Frontal cortex (tissue), 4 donors: Measurements from ENCODE around the gene DESI2. TPM values are rescaled to one million over a fixed set of nuclear protein-coding genes. Genes with fewer than 3 reads are reported as not detected.
A peak's percentile ranks its signal among the peaks of the same experiment; 100 is the strongest.

Experiments used
- DNase-seq, 2 donors: peaks; one replicate each; pipeline ENCODE4 v3.0.0; 2012; ENCODE audit warnings: low spot score in 2 of 2
- FAIRE-seq: peaks from 2 replicates; lab custom pipeline; 2012; peaks lifted over from hg19 to GRCh38; lab: Jason Lieb, UNC
- total RNA-seq: library from RNA; depleted of rRNA; stranded (reverse); fragments of >200 nt; gene quantifications from one replicate; pipeline ENCODE4 v1.2.3, GENCODE V29; 2014
- donor health status: control.
- donor health status: control.
- donor health status: control.

DESI2 gene
- total RNA-seq = 37.9 TPM

- FAIRE-seq (no peak), DNase-seq (peak; percentile 96)
These were observed at the start of gene DESI2 for GRCh38 chr1:244652623-244653438. TSS of gene DESI2 (plus strand) at chr1:244653126. CDS start at chr1:244653314, 188 bp downstream.

- FAIRE-seq (peak; percentile 97), DNase-seq (peak in 1 of 2 donors; percentile 26)
These were observed 49.4 kb upstream of the DESI2 start for GRCh38 chr1:244603498-244603897.

- no peak for FAIRE-seq
- DNase-seq = no peak
These were observed 47.0 kb upstream of the DESI2 start for GRCh38 chr1:244605835-244606370.

- FAIRE-seq = no peak
- no peak for DNase-seq
These were observed 38.7 kb upstream of the DESI2 start for GRCh38 chr1:244614113-244614836.

- no peak for DNase-seq
- FAIRE-seq = no peak
These were observed 38.0 kb upstream of the DESI2 start for GRCh38 chr1:244614879-244615278.

DNA sequence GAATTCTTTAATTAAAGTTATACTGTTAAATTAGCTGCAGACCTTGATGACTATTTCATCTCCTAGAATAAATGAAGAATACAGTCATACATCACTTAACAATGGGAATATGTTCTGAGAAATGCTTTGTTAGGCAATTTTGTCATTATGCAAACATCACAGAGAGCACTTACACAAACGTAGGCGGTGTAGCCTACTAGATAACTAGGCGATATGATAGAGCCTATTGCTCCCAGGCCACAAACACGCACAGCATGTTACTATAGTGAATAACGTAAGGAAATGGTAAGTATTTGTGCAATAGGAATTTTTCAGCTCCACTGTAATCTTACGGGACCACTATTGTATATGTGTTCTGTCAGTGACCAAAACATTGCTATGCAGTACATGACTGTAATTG lies 37.6 kb upstream of the DESI2 start:
- no peak for FAIRE-seq
- DNase-seq = no peak

DNA sequence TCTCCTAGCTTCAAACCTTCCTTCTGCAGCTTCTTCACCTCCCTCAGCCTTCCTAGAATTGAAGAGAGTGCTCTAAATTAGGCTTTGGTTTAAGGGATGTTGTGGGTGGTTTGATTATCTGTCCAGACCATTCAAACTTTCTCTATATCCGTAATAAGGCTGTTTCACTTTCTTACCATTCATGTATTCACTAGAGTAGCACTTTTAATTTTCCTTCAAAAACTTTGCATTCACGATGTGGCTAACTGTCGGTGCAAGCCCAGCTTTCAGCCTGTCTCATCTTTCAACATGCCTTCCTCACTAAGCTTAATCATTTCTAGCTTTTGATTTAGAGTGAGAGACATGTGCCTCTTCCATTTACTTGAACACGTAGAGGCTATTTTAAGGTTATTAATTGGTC lies 26.2 kb upstream of the DESI2 start:
- FAIRE-seq (no peak), DNase-seq (no peak)

DNA sequence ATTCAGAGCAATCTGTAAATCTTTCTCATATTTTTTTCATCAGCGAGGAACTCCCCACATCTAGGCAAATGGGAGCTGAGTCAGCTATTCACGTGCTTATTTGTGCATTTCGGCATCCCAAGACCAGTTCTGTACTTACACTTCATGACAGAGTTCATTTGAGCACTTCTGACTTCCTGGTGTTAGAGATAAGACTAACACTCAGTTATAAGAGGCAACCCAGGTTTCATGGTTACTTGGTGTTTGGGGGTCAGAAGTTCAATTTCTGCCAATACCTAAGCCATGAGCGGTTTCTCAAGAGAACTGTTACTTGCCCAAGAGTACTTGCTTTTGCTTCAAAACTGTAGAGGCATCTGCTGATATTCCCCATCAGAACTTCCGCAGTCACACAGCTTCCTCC lies 24.1 kb upstream of the DESI2 start:
- FAIRE-seq (no peak), DNase-seq (no peak)

DNA sequence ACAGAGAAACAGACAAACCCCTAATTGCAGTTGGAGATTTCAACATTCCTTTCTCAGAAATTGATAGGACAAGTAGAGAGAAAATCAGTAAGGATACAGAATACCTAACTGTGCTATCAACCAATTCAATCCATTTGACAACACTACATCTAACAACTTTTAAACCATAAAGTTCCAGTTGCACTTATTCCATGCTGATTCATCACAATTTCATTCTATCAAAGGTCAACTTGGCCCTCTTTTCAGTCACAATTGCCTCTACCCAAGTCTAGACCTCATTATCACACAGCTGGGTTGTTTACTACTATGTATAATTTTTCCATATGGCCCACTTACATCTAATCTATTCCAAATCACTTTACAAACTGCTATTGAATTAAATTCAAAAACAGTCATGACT lies 19.8 kb upstream of the DESI2 start:
- FAIRE-seq = no peak
- no peak for DNase-seq

- no peak for DNase-seq
- no peak for FAIRE-seq
These were observed 18.4 kb upstream of the DESI2 start for GRCh38 chr1:244634546-244634945.

- DNase-seq (no peak), FAIRE-seq (no peak)
These were observed 16.3 kb upstream of the DESI2 start for GRCh38 chr1:244636488-244637259.

DNA sequence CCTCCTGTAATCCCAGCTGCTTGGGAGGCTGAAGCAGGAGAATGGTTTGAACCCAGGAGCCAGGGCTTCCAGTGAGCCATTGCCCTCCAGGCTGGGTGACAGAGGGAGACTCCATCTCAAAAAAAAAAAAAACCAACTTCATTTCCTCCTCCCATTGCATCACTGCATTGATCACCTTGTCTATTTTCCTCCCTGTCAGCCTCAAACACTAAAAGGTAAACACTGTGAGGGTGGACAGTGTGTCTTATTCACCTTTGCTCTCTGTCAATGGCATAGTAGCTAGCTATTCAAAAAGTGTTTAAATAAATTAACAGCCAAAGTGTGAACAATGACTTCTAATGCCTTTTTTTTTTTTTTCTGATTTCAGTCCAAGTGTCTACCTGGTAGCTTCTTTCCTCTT lies 13.4 kb upstream of the DESI2 start:
- no peak for FAIRE-seq

GRCh38 chr1:244640917-244641316 lies 12.0 kb upstream of the DESI2 start:
- DNase-seq = no peak
- no peak for FAIRE-seq

More for the DNA sequence above, 13.4 kb upstream of the DESI2 start:
- no peak for DNase-seq

- FAIRE-seq (no peak), DNase-seq (no peak)
These were observed 10.4 kb upstream of the DESI2 start for GRCh38 chr1:244642526-244642925.

- FAIRE-seq (no peak), DNase-seq (no peak)
These were observed 9.9 kb upstream of the DESI2 start for GRCh38 chr1:244642988-244643387.

GRCh38 chr1:244645414-244645813 lies 7.5 kb upstream of the DESI2 start:
- no peak for DNase-seq
- FAIRE-seq = no peak

GRCh38 chr1:244645890-244646289 lies 7.0 kb upstream of the DESI2 start:
- no peak for DNase-seq
- FAIRE-seq = no peak

DNA sequence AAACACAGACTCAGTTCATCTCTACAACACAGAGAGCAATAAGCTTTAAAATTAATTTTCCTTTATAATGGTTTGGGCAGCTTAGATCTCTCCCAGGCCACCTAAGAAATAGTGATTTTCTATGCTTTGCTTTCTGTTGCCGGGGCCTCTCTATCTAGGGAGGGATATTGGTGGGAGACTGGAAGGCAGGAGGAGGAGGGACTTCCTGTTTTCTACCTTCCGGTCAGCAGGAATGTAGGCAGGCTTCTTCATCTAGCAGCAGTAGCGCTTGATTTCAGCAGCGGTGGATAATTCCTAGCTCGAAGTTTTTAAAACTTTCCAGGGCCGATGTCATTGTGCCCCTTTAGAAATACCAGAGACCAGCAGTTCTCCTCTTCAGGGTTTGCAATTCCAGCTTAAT lies 5.1 kb upstream of the DESI2 start:
- FAIRE-seq (no peak), DNase-seq (no peak)

DNA sequence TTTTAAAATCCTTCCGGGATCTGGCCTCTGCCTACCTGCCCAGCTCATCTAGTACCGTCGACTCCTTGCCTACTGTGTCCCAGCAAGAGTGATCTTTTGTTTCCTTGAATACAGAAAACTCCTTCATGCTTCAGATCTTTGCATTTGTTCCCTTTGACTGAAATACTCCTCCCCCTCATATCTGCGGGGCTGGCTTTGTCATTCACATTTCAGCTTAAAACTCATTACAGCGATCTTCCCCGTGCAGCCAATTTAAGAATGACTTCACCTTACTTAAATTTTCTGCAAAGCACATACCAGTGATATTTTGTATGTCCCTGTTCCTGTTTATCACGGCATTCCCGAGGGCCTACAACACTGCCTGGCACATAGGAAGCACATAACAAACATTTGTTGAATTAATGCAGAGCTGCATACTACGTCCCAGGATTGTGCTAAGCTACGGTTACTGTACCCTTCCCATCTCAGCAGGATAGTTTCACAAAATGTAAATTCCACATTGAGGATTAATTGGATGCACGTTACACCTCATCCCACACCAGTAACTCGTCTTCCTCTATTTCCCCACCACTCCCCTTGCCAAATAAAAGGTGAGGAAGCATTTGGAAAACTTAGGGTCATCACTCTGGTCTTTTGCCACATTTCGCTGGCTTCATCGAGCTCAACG lies 837 bp upstream of the DESI2 start:
- DNase-seq = no peak
- FAIRE-seq = no peak
